ENCODE data around the gene COL8A1. TPM values are rescaled to one million over a fixed set of nuclear protein-coding genes. Genes with fewer than 3 reads are reported as not detected.
A peak's percentile ranks its signal among the peaks of the same experiment; 100 is the strongest.
"Not testable (repeated sequence)": the region's sequence is repeated elsewhere in the genome, so short reads cannot be mapped to it uniquely, and the experiment has no call there.

The COL8A1 gene
- total RNA-seq (100 to 1,000 TPM in 1 of 2 donors, 10 to 100 TPM in 1; 74.1 to 283 TPM), polyA plus RNA-seq (ENCODE audit: insufficient read length in 6 of 6) (1 to 10 TPM in 5 of 6 donors, under 1 TPM in 1; 0.96 to 3.1 (median 2.3) TPM)
- long read RNA-seq, donor 1, partial matches to known transcripts: 0 of 2 reads
- long read RNA-seq, donor 1, other reads (novel, unspliced or antisense): 0 of 2 reads
- long read RNA-seq, donor 2: 0 reads
- long read RNA-seq, donor 3, partial matches to known transcripts: 0 of 1 reads
- long read RNA-seq, donor 3, other reads (novel, unspliced or antisense): 0 of 1 reads
- long read RNA-seq, donor 4, full-length matches to known transcripts: 165 of 279 reads
- long read RNA-seq, donor 4, partial matches to known transcripts: 11 of 279 reads
- long read RNA-seq, donor 4, other reads (novel, unspliced or antisense): 103 of 279 reads
- long read RNA-seq, donor 5, partial matches to known transcripts: 0 of 1 reads
- long read RNA-seq, donor 5, other reads (novel, unspliced or antisense): 0 of 1 reads
- long read RNA-seq, donor 6: 0 reads
- long read RNA-seq, donor 7: 0 reads
- long read RNA-seq, donor 8, full-length matches to known transcripts: 3 of 3 reads
- long read RNA-seq, donor 8, partial matches to known transcripts: 0 of 3 reads
- long read RNA-seq, donor 8, other reads (novel, unspliced or antisense): 0 of 3 reads
- long read RNA-seq, donor 9: 0 reads
- long read RNA-seq, donor 10, full-length matches to known transcripts: 37 of 57 reads
- long read RNA-seq, donor 10, partial matches to known transcripts: 4 of 57 reads
- long read RNA-seq, donor 10, other reads (novel, unspliced or antisense): 16 of 57 reads
- long read RNA-seq, donor 11: 0 reads
- long read RNA-seq, donor 12, partial matches to known transcripts: 0 of 2 reads
- long read RNA-seq, donor 12, other reads (novel, unspliced or antisense): 0 of 2 reads

GRCh38 chr3:99638167-99638948 lies at the start of gene COL8A1:
Gene COL8A1, plus strand, starts transcription at chr3:99638594. Its CDS starts 152,089 bp downstream, at chr3:99790683.
- ATAC-seq (peak; percentile 85), DNase-seq (peak in 2 of 4 donors; percentile 84 to 87)
- Histone ChIP-seq H3K27me3 (peaks cover 0 to 45% of the 10 kb centered on the region in 2 donors), H3K27ac (peak within 1 kb of the TSS; percentile 49 to 87), H3K9me3 (no peaks in the 10 kb centered on the region), H3K4me1 (no peaks in the 10 kb centered on the region), H3K4me3 (peak within 1 kb of the TSS; percentile 40 to 47), H3K36me3 (no peaks in the 10 kb centered on the region)
- intact Hi-C loops (cut with DNase I): no loop called here
- TF ChIP-seq, protein P1, sequence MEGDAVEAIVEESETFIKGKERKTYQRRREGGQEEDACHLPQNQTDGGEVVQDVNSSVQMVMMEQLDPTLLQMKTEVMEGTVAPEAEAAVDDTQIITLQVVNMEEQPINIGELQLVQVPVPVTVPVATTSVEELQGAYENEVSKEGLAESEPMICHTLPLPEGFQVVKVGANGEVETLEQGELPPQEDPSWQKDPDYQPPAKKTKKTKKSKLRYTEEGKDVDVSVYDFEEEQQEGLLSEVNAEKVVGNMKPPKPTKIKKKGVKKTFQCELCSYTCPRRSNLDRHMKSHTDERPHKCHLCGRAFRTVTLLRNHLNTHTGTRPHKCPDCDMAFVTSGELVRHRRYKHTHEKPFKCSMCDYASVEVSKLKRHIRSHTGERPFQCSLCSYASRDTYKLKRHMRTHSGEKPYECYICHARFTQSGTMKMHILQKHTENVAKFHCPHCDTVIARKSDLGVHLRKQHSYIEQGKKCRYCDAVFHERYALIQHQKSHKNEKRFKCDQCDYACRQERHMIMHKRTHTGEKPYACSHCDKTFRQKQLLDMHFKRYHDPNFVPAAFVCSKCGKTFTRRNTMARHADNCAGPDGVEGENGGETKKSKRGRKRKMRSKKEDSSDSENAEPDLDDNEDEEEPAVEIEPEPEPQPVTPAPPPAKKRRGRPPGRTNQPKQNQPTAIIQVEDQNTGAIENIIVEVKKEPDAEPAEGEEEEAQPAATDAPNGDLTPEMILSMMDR (IDR thresholded peaks at IDR 0.05): no peak

DNA sequence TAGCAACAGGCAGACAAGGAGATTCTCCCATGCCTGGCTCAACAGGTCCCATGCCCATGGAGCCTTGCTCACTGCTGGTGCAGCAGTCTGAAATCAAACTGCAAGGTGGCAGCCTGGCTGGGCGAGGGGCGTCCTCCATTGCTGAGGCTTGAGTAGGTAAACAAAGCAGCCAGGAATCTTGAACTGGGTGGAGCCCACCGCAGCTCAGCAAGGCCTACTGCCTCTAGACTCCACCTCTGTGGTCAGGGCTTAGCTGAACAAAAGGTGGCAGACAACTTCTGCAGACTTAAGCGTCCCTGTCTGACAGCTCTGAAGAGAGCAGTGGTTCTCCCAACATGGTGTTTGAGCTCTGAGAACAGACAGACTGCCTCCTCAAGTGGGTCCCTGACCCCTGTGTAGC lies 49.2 kb upstream of the COL8A1 start:
- H3K9me3 ChIP-seq; H3K27ac ChIP-seq; H3K36me3 ChIP-seq; H3K4me3 ChIP-seq; ATAC-seq; H3K27me3 ChIP-seq; intact Hi-C loops (cut with DNase I); H3K4me1 ChIP-seq: not testable (repeated sequence)
- DNase-seq: peak in 1 of 4 donors; percentile 23

DNA sequence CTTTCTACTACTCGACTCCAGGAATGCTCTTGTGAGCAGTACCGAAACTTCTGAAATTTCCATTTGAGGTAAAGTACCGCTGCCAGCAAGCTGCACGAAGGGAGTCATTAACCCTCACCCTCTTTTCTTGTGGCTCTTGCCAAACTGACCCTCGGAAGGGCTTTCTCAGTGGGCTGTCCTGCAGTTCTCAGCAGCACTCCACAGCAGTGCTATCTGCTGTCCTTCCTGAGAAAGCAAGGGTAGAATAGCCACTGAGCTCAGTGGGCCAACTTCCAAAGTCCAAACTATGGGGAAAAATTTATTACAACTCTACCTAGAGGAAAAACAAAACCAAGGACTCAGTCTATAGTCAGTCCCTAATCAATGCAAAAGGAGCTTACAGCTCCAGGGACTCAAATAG lies 38.5 kb upstream of the COL8A1 start:
- intact Hi-C loops (cut with DNase I): no loop called here

DNA sequence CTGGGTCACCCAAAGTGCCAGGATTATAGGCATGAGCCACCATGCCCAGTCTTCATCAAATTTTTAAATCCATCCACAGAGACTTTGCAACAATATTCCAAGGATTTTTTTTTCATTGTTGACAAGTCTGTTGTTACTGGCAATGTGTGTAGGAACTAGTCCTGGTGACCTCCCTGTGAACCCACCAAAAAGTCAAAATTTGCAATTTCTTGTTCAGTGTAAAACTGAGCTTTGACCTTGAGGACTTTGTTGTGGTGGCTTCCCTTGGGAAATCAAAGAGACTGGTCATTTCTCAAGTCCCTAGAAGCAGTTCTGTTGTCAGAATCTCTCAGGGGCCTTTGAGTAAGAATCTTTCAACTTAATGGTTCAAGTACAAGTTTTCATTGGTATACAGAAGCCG lies 36.9 kb upstream of the COL8A1 start:
- ATAC-seq (no peak), DNase-seq (no peak)
- H3K4me3 ChIP-seq: no peak overlapping the region
- no peaks in the 10 kb centered on the region for H3K36me3 ChIP-seq
- intact Hi-C loops (cut with DNase I): no loop called here
- TF ChIP-seq, protein P1 (IDR thresholded peaks at IDR 0.05): no peak
- no peak overlapping the region for H3K27ac ChIP-seq
- H3K27me3 ChIP-seq: no peaks in the 10 kb centered on the region
- H3K9me3 ChIP-seq: no peaks in the 10 kb centered on the region
- H3K4me1 ChIP-seq: no peaks in the 10 kb centered on the region

More for the DNA sequence above, 38.5 kb upstream of the COL8A1 start:
- DNase-seq (no peak), ATAC-seq (no peak)
- H3K27ac ChIP-seq: no peak overlapping the region
- H3K9me3 ChIP-seq: no peaks in the 10 kb centered on the region
- H3K27me3 ChIP-seq: no peaks in the 10 kb centered on the region
- no peaks in the 10 kb centered on the region for H3K36me3 ChIP-seq
- H3K4me3 ChIP-seq: no peak overlapping the region
- TF ChIP-seq, protein P1 (IDR thresholded peaks at IDR 0.05): no peak
- H3K4me1 ChIP-seq: no peaks in the 10 kb centered on the region

DNA sequence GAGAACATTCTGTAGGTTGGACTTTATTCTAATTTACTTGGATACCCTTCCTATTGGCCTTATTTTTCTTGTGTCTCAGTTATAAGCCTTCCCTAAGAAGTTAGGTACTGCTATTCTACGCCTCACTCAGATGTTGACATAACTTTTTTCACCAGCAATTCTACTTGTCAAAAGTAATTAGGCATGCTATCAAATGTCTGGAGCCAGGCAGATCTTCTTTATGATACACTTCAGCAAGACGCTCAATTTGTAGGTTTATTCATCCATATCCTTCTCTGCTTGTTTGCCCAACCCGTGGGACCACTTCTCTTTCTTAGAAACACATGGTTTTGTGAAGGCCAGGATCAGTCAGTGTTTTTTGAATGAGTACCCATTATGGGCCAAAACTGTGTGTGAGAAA lies 36.2 kb upstream of the COL8A1 start:
- ATAC-seq: no peak
- Histone ChIP-seq H3K9me3 (no peaks in the 10 kb centered on the region), H3K27ac (no peak overlapping the region), H3K27me3 (no peaks in the 10 kb centered on the region), H3K36me3 (no peaks in the 10 kb centered on the region), H3K4me3 (no peak overlapping the region), H3K4me1 (no peaks in the 10 kb centered on the region)
- DNase-seq: no peak
- TF ChIP-seq, protein P1 (IDR thresholded peaks at IDR 0.05): no peak
- intact Hi-C loops (cut with DNase I): no loop called here
